GM12875 (cell line): Measurements from ENCODE around the gene HNRNPA2B1.
"Not testable (repeated sequence)": the region's sequence is repeated elsewhere in the genome, so short reads cannot be mapped to it uniquely, and the experiment has no call there.

Experiments used
- H3K4me3 ChIP-seq: one replicate; pipeline ENCODE4 v1.5.1; 2011; ENCODE audit warnings: low read depth, low read length, control low read depth
- CTCF ChIP-seq: IDR thresholded peaks from 2 replicates; pipeline ENCODE4 v1.5.1; 2011; ENCODE audit warnings: low read depth, mild to moderate bottlenecking, control low read depth, inconsistent platforms, low read length, moderate library complexity, borderline replicate concordance; ENCODE audit not compliant: insufficient read depth

HNRNPA2B1 gene

GRCh38 chr7:26151650-26151952 is 48.9 kb downstream of the HNRNPA2B1 start:
- TF ChIP-seq CTCF = no peak
- peak overlapping the region; percentile 83 for H3K4me3 ChIP-seq

GRCh38 chr7:26151096-26151495 is 49.5 kb downstream of the HNRNPA2B1 start:
- no peak overlapping the region for H3K4me3 ChIP-seq

GRCh38 chr7:26149391-26149977 is 51.1 kb downstream of the HNRNPA2B1 start:
- no peak overlapping the region for H3K4me3 ChIP-seq
- no peak for TF ChIP-seq CTCF

More at GRCh38 chr7:26151096-26151495, 49.5 kb downstream of the HNRNPA2B1 start:
- TF ChIP-seq CTCF = no peak

- not testable (repeated sequence) for H3K4me3 ChIP-seq
These were observed 52.2 kb downstream of the HNRNPA2B1 start for GRCh38 chr7:26148307-26148700.

- not testable (repeated sequence) for H3K4me3 ChIP-seq
These were observed 52.8 kb downstream of the HNRNPA2B1 start for GRCh38 chr7:26147646-26148306.

GRCh38 chr7:26147030-26147429 is 53.5 kb downstream of the HNRNPA2B1 start:
- no peak for TF ChIP-seq CTCF
- no peak overlapping the region for H3K4me3 ChIP-seq

GRCh38 chr7:26145238-26145637 is 55.3 kb downstream of the HNRNPA2B1 start:
- no peak for TF ChIP-seq CTCF
- no peak overlapping the region for H3K4me3 ChIP-seq

- no peak for TF ChIP-seq CTCF
- H3K4me3 ChIP-seq = no peak overlapping the region
These were observed 56.1 kb downstream of the HNRNPA2B1 start for GRCh38 chr7:26144184-26145080.
